Measurements from ENCODE around the gene FUS. TPM values are rescaled to one million over a fixed set of nuclear protein-coding genes. Genes with fewer than 3 reads are reported as not detected.

Gene FUS
- total RNA-seq, 1 experiment from 2014 or later: 490 TPM

GRCh38 chr16:31182391-31182790 lies 2.5 kb downstream of the FUS start:
- intact Hi-C loops (cut with micrococcal nuclease; ENCODE audit: unreplicated experiment): no loop called here
- BruUV-seq (replicated peaks): no TSS peak
- Mint-ChIP-seq H3K4me3 (ENCODE audit: unreplicated experiment) (peak overlapping the region; percentile 97), H3K27me3 (ENCODE audit: insufficient read depth, unreplicated experiment) (no peaks in the 10 kb centered on the region), H3K9me3 (ENCODE audit: unreplicated experiment) (no peaks in the 10 kb centered on the region), H3K27ac (ENCODE audit: unreplicated experiment) (no peak overlapping the region), H3K36me3 (ENCODE audit: insufficient read depth, unreplicated experiment) (peaks cover 83% of the 10 kb centered on the region), H3K4me1 (ENCODE audit: low read depth, unreplicated experiment) (peaks cover 13% of the 10 kb centered on the region)
- no peak for DNase-seq
- Histone ChIP-seq H3K4me3 (ENCODE audit: low read depth, low read length) (no peak overlapping the region), H3K27me3 (replicated peaks; ENCODE audit: control insufficient read depth, insufficient read depth, low read length) (no peaks in the 10 kb centered on the region), H3K36me3 (ENCODE audit: control insufficient read depth, insufficient read depth, low read length) (peaks cover 2% of the 10 kb centered on the region), H3K4me1 (no peaks in the 10 kb centered on the region), H3K9me3 (no peaks in the 10 kb centered on the region)
- CTCF ChIA-PET: no interaction called here
- TF ChIP-seq CTCF (IDR thresholded peaks at IDR 0.05; ENCODE audit: insufficient read depth in 1 of 2, low read depth in 1 of 2, low read length in 1 of 2, severe bottlenecking in 1 of 2, unreplicated experiment in 1 of 2): no peak
- POLR2A ChIA-PET: no interaction called here

- intact Hi-C loops (cut with micrococcal nuclease; ENCODE audit: unreplicated experiment): no loop called here
- H3K36me3 Mint-ChIP-seq (ENCODE audit: insufficient read depth, unreplicated experiment): peaks cover 97% of the 10 kb centered on the region
- POLR2A ChIA-PET: no interaction called here
Observed at GRCh38 chr16:31183432-31184428, 3.8 kb downstream of the FUS start.

GRCh38 chr16:31184888-31185287 lies 4.9 kb downstream of the FUS start:
- Histone ChIP-seq H3K4me3 (ENCODE audit: low read depth, low read length) (no peak overlapping the region), H3K36me3 (ENCODE audit: control insufficient read depth, insufficient read depth, low read length) (peaks cover 7% of the 10 kb centered on the region), H3K9me3 (no peaks in the 10 kb centered on the region), H3K27me3 (replicated peaks; ENCODE audit: control insufficient read depth, insufficient read depth, low read length) (no peaks in the 10 kb centered on the region), H3K4me1 (no peaks in the 10 kb centered on the region)
- H3K4me3 Mint-ChIP-seq (ENCODE audit: unreplicated experiment): no peak overlapping the region
- TF ChIP-seq CTCF (IDR thresholded peaks at IDR 0.05; ENCODE audit: insufficient read depth in 1 of 2, low read depth in 1 of 2, low read length in 1 of 2, severe bottlenecking in 1 of 2, unreplicated experiment in 1 of 2): no peak
- ChIA-PET CTCF (interaction anchor here (1.2 kb wide), 1 partner anchor 43 kb away, joined by 7 read pairs; no protein-coding TSS in a partner anchor), POLR2A (no interaction called here)
- H3K9me3 Mint-ChIP-seq (ENCODE audit: unreplicated experiment): no peaks in the 10 kb centered on the region
- BruUV-seq (replicated peaks): no TSS peak
- H3K27me3 Mint-ChIP-seq (ENCODE audit: insufficient read depth, unreplicated experiment): no peaks in the 10 kb centered on the region
- no peak overlapping the region for H3K27ac Mint-ChIP-seq (ENCODE audit: unreplicated experiment)
- no peak for DNase-seq
- peaks cover 16% of the 10 kb centered on the region for H3K4me1 Mint-ChIP-seq (ENCODE audit: low read depth, unreplicated experiment)
- H3K36me3 Mint-ChIP-seq (ENCODE audit: insufficient read depth, unreplicated experiment): peaks cover 100% of the 10 kb centered on the region
- intact Hi-C loops (cut with micrococcal nuclease; ENCODE audit: unreplicated experiment): no loop called here

More at GRCh38 chr16:31183432-31184428, 3.8 kb downstream of the FUS start:
- no peaks in the 10 kb centered on the region for H3K27me3 Mint-ChIP-seq (ENCODE audit: insufficient read depth, unreplicated experiment)
- CTCF ChIA-PET: interaction anchor here (1.2 kb wide), 1 partner anchor 42 kb away, joined by 7 read pairs; no protein-coding TSS in a partner anchor
- Histone ChIP-seq H3K36me3 (ENCODE audit: control insufficient read depth, insufficient read depth, low read length) (peaks cover 5% of the 10 kb centered on the region), H3K4me3 (ENCODE audit: low read depth, low read length) (no peak overlapping the region), H3K4me1 (no peaks in the 10 kb centered on the region), H3K9me3 (no peaks in the 10 kb centered on the region), H3K27me3 (replicated peaks; ENCODE audit: control insufficient read depth, insufficient read depth, low read length) (no peaks in the 10 kb centered on the region)
- H3K4me1 Mint-ChIP-seq (ENCODE audit: low read depth, unreplicated experiment): peaks cover 13% of the 10 kb centered on the region
- no peak for TF ChIP-seq CTCF (IDR thresholded peaks at IDR 0.05; ENCODE audit: insufficient read depth in 1 of 2, low read depth in 1 of 2, low read length in 1 of 2, severe bottlenecking in 1 of 2, unreplicated experiment in 1 of 2)
- H3K27ac Mint-ChIP-seq (ENCODE audit: unreplicated experiment): peak overlapping the region; percentile 69
- no TSS peak for BruUV-seq (replicated peaks)
- no peak for DNase-seq
- peak overlapping the region; percentile 20 for H3K4me3 Mint-ChIP-seq (ENCODE audit: unreplicated experiment)
- H3K9me3 Mint-ChIP-seq (ENCODE audit: unreplicated experiment): no peaks in the 10 kb centered on the region

Data from Caco-2 (cell line).